SU-DHL-6 (cell line): ENCODE results near the gene MGAT5.

Experiments
- H2AFZ ChIP-seq: fragments of 200-600 bp; sonication (generic); 2 replicates; pipeline ENCODE4 v1.6.1; 2014; ENCODE audit warnings: low read depth, mild to moderate bottlenecking, moderate library complexity, mixed read lengths, antibody characterized with exemption, low read length; ENCODE audit not compliant: severe bottlenecking
- H3F3A ChIP-seq: fragments of 200-600 bp; shearing (Covaris generic); 2 replicates; pipeline ENCODE4 v1.6.0; 2016; ENCODE audit warnings: antibody characterized with exemption, mild to moderate bottlenecking; ENCODE audit not compliant: insufficient read depth
- H3K27ac ChIP-seq: fragments of 200-600 bp; sonication (generic); 2 replicates; pipeline ENCODE4 v1.5.1; 2016; ENCODE audit warnings: low read depth, mild to moderate bottlenecking, low read length, moderate library complexity, mixed read lengths
- H3K27me3 ChIP-seq: fragments of 200-600 bp; sonication (generic), shearing (Covaris generic); 2 replicates; pipeline ENCODE4 v1.6.0; 2014; ENCODE audit warnings: mild to moderate bottlenecking, low read length
- H3K36me3 ChIP-seq: fragments of 200-600 bp; sonication (generic); 2 replicates; pipeline ENCODE4 v1.6.1; 2014; ENCODE audit warnings: mild to moderate bottlenecking, low read length, mixed read lengths
- H3K4me2 ChIP-seq: fragments of 300-600, 200-600 bp; shearing (Covaris generic), sonication (generic); 2 replicates; pipeline ENCODE4 v1.6.0; 2014; ENCODE audit warnings: low read length, low read depth, mild to moderate bottlenecking; ENCODE audit not compliant: poor library complexity, severe bottlenecking
- H3K4me3 ChIP-seq: fragments of 200-600 bp; sonication (generic); 2 replicates; pipeline ENCODE4 v1.5.1; 2014; ENCODE audit warnings: antibody characterized with exemption, low read length, mild to moderate bottlenecking, mixed read lengths; ENCODE audit not compliant: insufficient read depth, poor library complexity, severe bottlenecking
- H3K79me2 ChIP-seq: fragments of 200-600 bp; sonication (generic); 2 replicates; pipeline ENCODE4 v1.6.1; 2014; ENCODE audit warnings: mild to moderate bottlenecking, low read length, moderate library complexity; ENCODE audit not compliant: insufficient read depth
- H3K9ac ChIP-seq: fragments of 200-600 bp; sonication (generic); 2 replicates; pipeline ENCODE4 v1.7.0; 2014; ENCODE audit warnings: mild to moderate bottlenecking, low read length
- H3K9me2 ChIP-seq: fragments of 200-600 bp; sonication (generic); replicated peaks from 2 replicates; pipeline ENCODE4 v1.6.1; 2014; ENCODE audit warnings: low read length; ENCODE audit not compliant: insufficient read depth
- H3K9me3 ChIP-seq: fragments of 200-600 bp; sonication (generic); 2 replicates; pipeline ENCODE4 v1.6.1; 2014; ENCODE audit warnings: low read length, mixed read lengths; ENCODE audit not compliant: insufficient read depth
- H4K20me1 ChIP-seq: fragments of 200-600 bp; sonication (generic); 2 replicates; pipeline ENCODE4 v1.6.1; 2014; ENCODE audit warnings: low read depth, mild to moderate bottlenecking, antibody characterized with exemption, low read length, moderate library complexity, mixed read lengths
- EZH2phosphoT487 ChIP-seq: fragments of 200-600 bp; sonication (generic), shearing (Covaris generic); conservative IDR thresholded peaks from 2 replicates; pipeline ENCODE4 v1.6.1; 2018; ENCODE audit warnings: mild to moderate bottlenecking, antibody characterized with exemption, low read length, moderate library complexity, mixed read lengths
- TF ChIP-seq, protein P1 (sequence below): fragments of 200-600 bp; sonication (generic); IDR thresholded peaks from one replicate; pipeline ENCODE4 v1.5.1; 2017; ENCODE audit warnings: antibody characterized with exemption, mild to moderate bottlenecking, low read length, moderate library complexity; ENCODE audit not compliant: insufficient read depth, poor library complexity, severe bottlenecking

Gene MGAT5

DNA sequence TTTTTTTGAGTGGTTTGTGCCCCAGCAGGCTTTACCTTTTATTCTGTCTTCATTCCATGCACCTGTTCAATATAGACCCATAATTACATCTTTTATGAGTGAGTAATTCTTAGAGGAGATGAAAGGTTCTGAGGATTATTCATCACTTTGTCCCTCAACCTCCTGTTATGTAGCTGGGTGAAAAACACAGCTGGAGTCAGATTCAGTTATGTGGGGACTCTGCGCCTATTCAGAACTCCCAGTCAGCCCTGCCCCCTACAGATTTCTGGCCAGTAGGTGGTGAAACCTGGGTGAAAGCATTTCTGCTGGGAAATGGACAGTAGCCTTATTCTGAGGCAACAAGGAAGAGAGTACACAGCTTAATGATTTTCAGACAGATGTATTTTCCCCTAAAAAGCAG lies 107.8 kb downstream of the MGAT5 start:
- Histone ChIP-seq H3K4me2 (no peak overlapping the region), H2AFZ (no peak overlapping the region), H3K27me3 (no peaks in the 10 kb centered on the region), H3K9me3 (no peaks in the 10 kb centered on the region), H4K20me1 (no peaks in the 10 kb centered on the region), H3K36me3 (no peaks in the 10 kb centered on the region), H3K4me3 (no peak overlapping the region), H3K79me2 (no peaks in the 10 kb centered on the region), H3K9me2 (no peaks in the 10 kb centered on the region), H3F3A (no peaks in the 10 kb centered on the region), H3K27ac (no peak overlapping the region), H3K9ac (no peak overlapping the region)
- TF ChIP-seq EZH2phosphoT487: no peak
- TF ChIP-seq, protein P1, sequence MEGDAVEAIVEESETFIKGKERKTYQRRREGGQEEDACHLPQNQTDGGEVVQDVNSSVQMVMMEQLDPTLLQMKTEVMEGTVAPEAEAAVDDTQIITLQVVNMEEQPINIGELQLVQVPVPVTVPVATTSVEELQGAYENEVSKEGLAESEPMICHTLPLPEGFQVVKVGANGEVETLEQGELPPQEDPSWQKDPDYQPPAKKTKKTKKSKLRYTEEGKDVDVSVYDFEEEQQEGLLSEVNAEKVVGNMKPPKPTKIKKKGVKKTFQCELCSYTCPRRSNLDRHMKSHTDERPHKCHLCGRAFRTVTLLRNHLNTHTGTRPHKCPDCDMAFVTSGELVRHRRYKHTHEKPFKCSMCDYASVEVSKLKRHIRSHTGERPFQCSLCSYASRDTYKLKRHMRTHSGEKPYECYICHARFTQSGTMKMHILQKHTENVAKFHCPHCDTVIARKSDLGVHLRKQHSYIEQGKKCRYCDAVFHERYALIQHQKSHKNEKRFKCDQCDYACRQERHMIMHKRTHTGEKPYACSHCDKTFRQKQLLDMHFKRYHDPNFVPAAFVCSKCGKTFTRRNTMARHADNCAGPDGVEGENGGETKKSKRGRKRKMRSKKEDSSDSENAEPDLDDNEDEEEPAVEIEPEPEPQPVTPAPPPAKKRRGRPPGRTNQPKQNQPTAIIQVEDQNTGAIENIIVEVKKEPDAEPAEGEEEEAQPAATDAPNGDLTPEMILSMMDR: no peak

DNA sequence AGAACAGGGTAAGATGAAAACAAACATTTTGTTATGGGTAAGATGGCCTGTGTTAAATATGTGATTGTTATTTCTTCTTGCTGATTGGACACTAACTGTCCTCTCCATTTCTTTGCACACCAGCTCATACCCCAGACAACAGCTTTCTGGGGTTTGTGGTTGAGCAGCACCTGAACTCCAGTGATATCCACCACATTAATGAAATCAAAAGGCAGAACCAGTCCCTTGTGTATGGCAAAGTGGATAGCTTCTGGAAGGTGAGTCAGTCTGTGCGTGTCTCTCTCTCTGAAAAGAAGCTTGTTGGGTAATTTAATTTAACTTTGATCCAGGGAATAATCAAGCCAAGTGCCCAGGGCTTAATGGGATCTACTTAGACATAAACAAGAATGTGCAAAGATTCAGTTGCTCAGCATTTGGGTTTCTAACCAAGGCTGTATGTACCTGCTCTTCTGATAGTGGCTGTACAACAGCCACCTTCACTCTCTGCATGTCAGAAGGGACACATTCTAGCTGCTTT lies 108.3 kb downstream of the MGAT5 start:
- H3K9me3 ChIP-seq: no peaks in the 10 kb centered on the region
- H3F3A ChIP-seq: no peaks in the 10 kb centered on the region
- no peak overlapping the region for H3K4me3 ChIP-seq
- no peaks in the 10 kb centered on the region for H3K27me3 ChIP-seq
- no peak overlapping the region for H2AFZ ChIP-seq
- no peak overlapping the region for H3K4me2 ChIP-seq
- no peaks in the 10 kb centered on the region for H3K9me2 ChIP-seq
- no peaks in the 10 kb centered on the region for H3K36me3 ChIP-seq
- no peak for TF ChIP-seq EZH2phosphoT487
- H3K9ac ChIP-seq: no peak overlapping the region
- H4K20me1 ChIP-seq: no peaks in the 10 kb centered on the region
- H3K79me2 ChIP-seq: no peaks in the 10 kb centered on the region
- H3K27ac ChIP-seq: no peak overlapping the region

- no peak for TF ChIP-seq EZH2phosphoT487
- TF ChIP-seq, protein P1: no peak
- H3K9ac ChIP-seq: no peak overlapping the region
Observed at GRCh38 chr2:134362740-134363139, 108.9 kb downstream of the MGAT5 start.

GRCh38 chr2:134365356-134365755 lies 111.5 kb downstream of the MGAT5 start:
- Histone ChIP-seq H3K9me2 (no peaks in the 10 kb centered on the region), H3K27me3 (no peaks in the 10 kb centered on the region), H3K9me3 (no peaks in the 10 kb centered on the region), H3K9ac (no peak overlapping the region), H3K27ac (no peak overlapping the region), H3K36me3 (no peaks in the 10 kb centered on the region), H3F3A (no peaks in the 10 kb centered on the region), H3K79me2 (no peaks in the 10 kb centered on the region), H4K20me1 (no peaks in the 10 kb centered on the region), H3K4me2 (no peak overlapping the region), H3K4me3 (no peak overlapping the region), H2AFZ (no peak overlapping the region)
- no peak for TF ChIP-seq EZH2phosphoT487
- TF ChIP-seq, protein P1: no peak

More at GRCh38 chr2:134362740-134363139, 108.9 kb downstream of the MGAT5 start:
- no peak overlapping the region for H3K4me2 ChIP-seq
- no peaks in the 10 kb centered on the region for H3F3A ChIP-seq
- no peak overlapping the region for H3K4me3 ChIP-seq
- no peak overlapping the region for H3K27ac ChIP-seq
- H3K9me3 ChIP-seq: no peaks in the 10 kb centered on the region
- no peaks in the 10 kb centered on the region for H3K79me2 ChIP-seq
- no peaks in the 10 kb centered on the region for H4K20me1 ChIP-seq
- no peaks in the 10 kb centered on the region for H3K9me2 ChIP-seq
- H3K27me3 ChIP-seq: no peaks in the 10 kb centered on the region
- no peak overlapping the region for H2AFZ ChIP-seq
- H3K36me3 ChIP-seq: no peaks in the 10 kb centered on the region
